Activated CD4-positive, CD25-positive, alpha-beta regulatory T cell (primary cell): Measurements from ENCODE around the gene ATP5F1E.

ENCODE experiments used
- DNase-seq, 4 experiments: peaks; one replicate each; lab custom pipeline; 2025; lab: John Stamatoyannopoulos, UW

The ATP5F1E gene

DNA sequence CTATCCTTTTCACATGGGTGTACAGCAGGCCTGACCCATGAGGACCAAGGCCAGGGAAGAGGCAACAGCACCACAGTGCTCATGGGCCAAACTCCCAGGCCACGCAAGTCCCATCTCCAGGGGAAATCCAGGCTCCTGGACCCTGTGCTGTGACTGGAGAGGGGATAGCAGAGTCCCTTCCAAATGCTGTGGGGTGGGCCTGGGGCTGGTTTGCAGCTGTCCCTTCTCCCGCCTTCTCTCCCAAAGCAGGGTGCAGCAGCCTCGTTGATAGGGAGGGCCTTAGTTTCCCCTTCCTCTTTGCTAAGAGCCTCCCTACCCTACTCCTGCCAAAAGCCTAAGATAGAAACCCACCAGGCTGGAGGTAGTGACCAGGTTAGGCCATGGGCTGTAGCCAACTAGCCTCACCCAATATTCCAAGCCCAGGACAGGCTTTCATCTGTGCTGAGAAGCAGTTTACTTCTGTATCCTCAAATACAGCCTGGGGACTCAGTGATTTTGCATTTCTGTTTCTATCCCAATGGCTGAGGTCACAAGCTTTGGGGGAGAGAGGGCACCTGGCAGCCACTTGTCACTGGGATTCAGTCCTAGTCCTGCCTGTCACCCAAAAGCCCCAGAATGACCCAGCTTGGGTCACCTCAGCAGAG, 26.5 kb downstream of the ATP5F1E start:
- DNase-seq = no peak

DNA sequence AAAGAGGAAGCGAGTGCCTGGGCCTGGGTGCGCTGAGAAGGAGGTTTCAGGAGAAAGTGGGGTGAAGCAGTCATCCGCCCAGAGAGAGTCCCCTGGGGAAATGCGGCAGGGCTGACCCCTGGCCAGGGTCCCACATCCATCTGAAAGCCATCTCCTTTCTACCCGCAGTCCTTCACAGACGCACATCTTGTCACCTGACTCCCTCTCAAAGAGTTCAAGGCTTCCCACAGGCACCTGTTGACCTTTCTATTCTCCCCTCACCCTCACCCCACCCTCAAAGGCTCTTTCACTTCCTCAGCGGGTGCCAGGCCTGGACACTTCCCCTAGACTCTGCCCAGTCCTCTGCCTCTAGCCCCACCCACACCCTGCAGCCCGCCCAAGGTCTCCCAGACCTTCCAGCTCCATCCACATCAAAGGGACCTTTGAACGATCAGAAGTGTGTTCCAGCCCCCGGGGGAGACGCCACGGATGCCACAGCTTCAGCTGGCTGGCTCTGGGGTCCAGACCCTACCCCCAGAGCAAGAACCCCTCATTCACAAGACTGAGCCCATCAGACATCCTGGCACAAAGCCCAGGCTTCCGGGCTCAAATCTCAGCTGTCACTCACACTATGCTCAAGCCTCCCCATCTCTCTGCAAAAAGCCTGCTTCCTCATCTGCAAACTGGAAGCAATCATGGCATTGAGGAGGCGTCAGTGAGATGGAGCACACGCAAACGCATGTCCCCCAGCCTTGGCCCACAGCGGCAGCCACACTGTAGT, 27.2 kb downstream of the ATP5F1E start:
- peak in 2 of 4 experiments; percentile 38 to 41 for DNase-seq

DNA sequence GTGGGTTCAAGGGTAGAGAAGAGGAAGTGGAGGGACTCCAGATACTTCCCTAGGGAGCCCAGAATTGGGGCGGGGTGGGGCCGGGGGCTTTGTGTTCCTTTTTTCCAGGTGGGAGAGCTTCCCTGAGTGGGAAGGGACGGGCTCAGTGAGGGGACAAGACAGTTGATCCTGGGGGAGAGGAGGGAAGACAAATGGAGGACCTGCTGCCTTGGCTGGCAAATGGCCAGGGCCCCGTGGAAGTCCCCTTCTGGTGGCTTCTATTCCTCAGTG, 27.7 kb downstream of the ATP5F1E start:
- DNase-seq = peak in 3 of 4 experiments; percentile 16 to 36 (median 26)

DNA sequence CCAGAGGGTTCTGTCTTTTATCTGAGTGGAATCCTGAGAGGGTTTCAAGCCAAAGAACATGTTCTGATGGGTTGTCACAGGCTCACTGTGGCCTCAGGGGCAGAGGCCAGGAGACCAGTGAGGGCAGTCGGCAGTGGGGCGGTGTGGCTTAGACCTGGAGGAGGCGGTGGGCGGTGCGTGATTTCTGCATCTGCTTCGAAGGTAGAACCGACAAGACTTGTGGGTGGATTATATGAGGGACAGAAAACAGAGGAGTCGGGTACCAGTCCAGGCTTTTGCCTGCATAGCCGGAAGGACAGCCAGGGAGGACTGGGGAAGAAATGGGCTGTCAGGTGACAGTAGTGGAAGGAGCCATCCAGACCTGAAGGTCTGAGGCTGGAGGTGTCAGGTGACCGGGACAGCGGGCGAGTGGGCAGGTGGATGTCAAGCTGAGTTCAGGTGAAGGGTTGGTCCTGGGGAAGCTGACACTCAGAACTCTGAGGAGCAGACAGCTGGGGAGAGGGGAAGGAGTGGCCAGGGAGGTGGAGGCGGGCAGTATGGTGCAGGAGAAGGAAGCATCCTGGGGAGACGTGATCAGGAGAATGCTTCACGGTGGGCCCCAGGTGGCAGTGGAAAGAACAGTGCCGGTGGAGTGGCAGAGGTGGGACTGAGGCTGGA, 28.2 kb downstream of the ATP5F1E start:
- DNase-seq = no peak

DNA sequence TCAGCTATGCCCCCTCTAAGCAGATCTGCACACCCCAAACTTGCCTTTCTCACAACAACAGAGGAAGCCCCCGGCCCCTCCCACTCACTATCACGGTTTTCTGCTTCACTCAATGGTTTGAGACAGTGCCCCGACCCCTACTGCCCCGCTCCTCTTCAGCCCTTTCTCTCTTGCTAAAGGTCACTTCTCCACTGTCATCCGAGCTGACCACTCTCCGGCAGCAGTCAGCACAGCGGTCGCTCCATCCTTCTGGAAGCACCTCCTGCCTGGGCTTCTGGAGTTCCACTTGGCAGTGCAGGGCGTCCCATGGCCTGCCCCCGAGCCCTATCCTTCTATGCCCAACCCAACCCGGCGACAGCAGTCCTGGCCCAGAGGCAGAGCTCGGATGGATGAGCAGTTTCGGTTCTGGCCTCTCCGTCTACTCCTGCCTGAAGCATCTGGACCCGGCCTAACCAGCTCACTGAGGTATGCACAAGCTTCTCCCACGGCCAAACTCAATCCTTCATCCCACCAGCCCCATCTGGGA, 29.2 kb downstream of the ATP5F1E start:
- DNase-seq = no peak

DNA sequence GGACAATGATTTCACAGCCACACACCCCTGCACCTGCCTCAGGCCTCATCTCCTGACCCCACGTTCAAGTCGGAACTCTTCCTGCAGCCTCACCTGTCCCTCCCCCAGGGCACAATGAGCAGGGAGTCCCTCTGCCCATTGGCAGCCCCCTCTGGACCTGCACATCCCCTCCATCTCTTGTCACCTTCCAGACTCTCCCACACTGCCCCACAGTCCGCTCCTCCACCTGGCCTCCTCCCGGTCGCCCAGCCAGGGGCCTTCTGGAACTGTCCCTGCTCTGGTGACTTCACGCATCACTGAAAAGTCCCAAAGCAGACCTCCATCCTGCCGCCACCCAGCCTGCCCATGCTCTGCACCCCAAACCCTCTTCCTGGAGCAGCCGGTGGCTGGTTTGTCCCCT, 29.7 kb downstream of the ATP5F1E start:
- no peak for DNase-seq

DNA sequence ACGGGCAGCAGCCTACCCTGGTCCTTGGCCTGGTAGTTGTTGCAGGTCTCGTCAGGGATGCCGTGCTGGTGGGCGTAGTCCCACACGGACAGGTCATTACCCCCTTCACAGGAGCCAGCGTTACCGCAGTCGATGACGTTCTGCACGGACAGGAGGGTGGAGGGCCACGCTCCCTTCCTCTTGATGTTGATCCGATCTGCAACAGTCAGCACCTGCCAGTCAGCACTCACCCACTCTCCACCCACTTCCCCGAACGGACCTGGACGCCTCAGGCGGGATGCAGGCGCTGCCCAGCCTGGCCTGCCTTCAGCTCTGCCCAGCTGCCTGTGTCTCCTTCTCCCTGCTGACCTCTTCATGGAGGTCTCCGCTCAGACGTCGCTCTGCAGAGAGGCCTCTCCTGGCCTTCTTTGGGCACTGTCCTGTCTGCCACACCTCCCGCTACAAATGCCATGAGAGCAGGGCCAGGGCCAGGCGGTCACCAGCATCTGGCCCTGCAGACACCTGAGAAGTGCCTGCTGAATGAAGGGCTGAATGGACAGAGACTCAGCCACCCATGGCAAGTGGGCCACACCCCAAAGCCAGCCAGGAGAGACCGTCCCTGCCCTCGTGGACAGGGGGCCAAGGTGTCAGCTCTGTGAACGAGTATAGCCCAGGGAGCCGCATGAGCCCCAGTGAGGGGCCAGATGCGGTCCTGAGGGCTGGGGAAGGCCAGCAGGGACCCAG, 30.5 kb downstream of the ATP5F1E start:
- no peak for DNase-seq

DNA sequence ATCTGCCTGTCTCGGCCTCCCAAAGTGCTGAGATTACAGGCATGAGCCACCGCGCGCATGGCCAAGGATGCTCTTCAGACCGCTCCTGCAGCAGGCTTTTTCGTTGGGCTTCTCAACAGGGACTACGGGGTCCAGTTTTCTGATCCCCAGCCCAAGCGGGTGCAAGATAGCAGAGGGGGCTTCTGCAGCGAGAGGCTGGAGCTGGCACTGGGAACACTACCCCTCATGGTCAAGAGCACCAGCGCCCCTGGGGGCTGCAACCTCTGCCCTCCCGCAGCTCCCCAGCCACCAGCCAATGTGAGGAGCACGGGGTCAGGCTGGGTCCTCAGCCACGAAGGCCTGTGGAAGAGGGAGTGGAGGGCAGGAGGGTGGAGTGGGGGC, 31.1 kb downstream of the ATP5F1E start:
- DNase-seq = no peak

DNA sequence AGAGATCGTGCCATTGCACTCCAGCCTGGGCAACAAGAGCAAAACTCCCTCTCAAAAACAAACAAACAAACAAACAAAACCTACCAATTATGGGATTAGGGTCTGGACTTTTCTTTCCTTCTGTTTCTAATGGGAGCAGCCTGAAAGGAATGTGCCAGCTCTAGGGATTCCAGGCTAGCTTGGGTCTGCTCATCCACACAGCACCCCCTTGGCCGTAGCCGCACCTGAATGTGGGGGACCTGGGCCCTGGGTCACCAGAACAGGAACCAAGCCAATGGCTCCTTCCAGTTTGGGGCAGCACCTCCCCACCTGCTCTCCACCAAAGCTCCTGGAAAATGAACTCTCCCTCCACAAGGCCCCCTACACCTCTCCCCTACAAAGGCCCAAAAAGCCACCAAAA, 31.8 kb downstream of the ATP5F1E start:
- no peak for DNase-seq

DNA sequence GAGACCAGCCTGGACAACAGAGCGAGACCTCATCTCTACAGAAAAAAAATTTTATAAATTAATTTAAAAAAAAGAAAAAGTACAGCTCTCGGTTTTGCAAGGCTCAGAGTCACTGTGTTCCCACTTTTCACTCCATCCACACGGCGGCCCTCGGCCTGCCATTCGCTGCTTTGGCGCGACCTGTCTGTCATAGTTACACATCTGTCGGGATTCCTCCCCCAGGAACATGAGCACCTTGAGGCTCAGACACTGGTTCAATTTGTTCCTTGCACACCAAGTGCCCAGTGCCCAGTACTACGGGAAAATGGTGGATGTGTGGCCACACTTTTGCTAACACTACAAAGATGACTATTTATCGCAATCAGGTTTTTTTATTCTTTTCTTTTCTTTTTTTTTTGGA, 33.5 kb downstream of the ATP5F1E start:
- DNase-seq = no peak

DNA sequence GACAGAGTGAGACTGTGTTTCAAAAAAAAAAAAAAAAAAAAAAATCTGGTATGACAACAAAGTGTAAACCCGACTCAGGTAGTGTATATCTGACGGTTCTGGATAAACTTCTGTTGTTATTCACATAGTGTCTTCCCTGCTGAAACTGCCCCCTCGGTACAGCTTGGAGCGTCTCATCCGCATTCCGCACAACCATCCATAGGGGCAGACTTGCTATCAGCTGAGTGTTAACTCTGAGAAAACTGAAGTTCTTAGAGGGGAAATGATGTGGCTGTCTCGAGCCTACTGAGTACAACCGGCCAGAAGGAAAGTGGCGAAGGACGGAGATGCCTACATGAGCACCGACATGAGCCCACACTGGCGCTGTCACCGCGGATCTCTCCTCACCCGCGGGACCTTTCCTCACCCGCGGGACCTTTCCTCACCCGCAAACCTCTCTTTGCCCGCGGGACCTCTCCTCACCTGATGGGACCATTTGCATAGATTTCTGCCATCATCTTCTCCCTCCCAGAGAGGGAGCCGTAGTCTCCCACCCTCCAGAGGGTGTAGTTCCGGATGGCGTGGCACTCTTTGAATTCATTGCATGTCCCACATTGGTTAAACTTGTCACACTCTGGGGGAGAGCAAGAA, 34.9 kb downstream of the ATP5F1E start:
- DNase-seq = no peak

DNA sequence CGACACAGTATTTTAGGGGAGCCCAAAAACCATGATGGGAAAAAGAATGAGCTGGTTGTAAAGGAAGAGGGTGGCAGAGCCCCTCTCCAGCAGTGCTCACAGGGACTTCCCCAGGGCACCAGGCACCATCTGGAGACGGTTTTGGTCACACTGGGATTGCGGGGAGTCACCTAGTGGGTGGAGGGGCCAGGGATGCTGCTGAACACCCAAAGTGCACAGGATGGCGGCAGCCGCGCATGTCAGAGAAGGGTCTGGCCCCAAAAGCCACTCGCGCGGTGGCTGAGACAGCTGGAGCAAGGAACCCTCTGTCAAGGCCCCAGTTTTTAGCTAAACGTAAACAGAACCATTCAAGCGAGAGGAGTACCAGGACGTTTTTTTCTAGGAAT, 35.9 kb downstream of the ATP5F1E start:
- DNase-seq = no peak

DNA sequence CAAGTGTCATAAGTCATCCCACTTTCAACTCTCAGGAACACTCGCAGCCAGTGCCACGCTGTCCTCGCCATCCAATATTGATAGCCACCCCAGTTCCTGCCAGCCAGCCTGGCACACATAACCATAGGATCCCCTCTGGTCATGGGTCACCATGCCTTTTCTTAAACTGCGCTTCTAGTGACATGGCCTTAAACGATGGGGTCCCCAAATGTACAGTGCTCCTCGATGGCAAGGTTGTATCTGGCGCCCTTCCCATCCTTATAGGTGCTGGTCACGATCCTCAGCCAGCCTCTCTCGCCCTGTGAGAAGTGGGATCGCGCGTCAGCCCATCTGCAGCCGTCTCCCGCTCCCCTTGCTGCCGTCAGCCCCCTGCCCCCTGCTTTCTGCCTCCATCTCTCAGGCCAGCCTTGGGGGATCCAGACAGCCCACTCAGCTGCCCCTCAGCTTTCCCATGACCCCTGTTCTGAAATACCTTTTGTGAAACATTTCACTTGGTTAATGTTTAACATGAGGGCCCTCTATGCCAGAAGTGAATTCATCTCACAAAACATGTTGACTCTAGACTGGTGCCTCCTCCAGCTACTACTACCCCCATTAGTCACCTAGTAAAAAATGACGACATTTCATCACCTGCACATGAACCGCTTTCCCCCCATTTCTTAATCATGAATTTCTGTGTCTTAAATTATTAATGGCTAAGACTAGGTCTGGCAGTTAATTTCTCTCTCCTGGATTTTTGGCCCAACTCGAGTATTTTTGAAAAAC, 36.5 kb downstream of the ATP5F1E start:
- DNase-seq = no peak

DNA sequence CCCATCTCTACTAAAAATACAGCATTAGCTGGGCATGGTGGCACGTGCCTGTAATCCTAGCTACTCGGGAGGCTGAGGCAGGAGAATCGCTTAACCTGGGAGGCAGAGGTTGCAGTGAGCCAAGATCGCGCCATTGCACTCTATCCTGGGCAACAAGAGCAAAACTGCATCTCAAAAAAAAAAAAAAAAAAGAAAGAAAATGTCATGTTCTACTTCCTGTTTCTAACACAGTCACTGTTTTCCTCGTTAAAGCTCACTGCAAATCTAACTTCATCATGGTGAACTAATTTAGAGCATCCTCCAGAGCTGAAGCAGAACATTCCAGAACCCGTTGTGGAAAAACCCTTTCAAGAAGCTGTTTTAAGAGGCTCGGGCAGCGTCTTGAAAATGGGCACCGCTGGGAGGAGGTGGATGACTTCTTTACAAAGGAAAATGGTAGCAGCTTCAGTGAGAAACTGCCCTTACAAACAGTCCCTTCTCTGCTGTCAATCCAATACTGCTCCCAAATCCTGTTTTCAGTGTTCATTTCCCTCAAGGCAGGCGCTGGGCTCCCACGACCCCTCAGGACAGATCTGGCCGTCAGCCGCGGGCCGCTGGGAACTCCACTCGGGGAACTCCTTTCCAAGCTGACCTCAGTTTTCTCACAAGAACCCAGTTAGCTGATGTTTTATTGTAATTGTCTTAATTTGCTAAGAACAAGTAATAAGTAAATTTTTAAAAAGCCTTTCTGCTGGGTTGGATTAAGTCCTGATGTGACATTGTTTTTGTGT, 37.6 kb downstream of the ATP5F1E start:
- no peak for DNase-seq

DNA sequence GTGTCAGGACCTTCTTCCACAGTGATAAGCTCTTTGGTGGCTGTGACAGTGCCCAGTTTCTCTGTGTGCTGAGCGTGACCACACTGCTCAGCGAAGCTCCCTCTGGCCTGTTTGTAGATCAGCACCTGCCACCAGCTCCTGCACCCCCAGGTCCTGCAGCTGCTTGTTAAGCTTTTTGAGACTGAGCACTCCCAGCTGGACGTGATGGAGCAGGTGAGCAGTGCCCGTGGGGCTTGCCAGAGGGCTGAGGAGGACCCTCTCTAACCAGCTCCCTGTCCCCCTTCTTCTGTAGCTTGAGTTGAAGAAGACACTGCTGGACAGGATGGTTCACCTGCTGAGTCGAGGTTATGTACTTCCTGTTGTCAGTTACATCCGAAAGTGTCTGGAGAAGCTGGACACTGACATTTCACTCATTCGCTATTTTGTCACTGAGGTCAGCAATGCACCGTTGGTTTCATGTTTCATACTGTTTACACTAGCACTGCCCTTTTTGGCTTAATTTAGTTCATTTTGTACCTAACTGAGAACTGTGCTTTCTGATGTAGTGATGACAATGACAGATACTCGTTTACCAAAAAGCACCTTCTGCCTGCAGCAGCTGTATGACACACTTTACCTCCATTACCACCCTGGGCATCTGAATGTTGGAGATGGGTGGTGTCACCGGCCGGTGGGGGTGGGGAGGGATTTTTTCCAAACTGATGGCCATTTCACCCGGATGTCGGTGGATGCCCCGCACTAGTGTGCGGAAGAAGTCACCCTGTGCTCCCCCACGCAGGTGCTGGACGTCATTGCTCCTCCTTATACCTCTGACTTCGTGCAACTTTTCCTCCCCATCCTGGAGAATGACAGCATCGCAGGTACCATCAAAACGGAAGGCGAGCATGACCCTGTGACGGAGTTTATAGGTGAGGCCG, 38.5 kb downstream of the ATP5F1E start:
- DNase-seq = no peak

DNA sequence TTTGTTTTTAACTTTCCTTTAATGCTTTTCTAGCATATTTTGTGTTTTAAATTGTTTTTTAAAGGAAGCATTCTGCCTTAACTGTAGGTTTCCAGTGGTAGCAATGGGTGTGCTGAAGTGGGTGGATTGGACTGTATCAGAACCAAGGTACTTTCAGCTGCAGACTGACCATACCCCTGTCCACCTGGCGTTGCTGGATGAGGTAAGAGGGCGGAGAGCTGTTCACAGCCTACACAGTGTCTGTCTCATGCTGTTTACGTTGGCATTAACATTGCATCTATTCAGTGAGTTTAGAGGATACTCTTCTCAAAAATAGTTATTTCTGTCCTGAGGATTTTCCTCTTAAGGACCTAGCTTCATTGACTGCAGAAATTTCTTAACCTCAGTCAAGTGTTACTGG, 39.2 kb downstream of the ATP5F1E start:
- no peak for DNase-seq

DNA sequence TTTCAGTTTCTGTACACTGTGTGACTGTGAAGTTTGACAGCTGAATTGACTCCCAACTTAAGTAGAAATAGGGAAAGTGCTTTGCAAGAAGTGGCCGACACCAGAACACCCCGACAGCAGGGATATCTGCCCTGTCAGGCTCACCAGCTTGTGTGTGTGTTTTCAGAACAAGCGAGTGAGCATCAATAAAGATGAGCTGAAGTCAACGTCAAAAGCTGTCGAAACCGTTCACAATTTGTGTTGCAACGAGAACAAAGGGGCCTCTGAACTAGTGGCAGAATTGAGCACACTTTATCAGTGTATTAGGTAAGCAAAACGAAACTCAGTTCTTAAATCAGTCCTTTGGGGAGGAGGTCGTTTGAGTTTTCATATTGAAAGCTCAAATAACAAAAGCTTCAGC, 40.4 kb downstream of the ATP5F1E start:
- no peak for DNase-seq

DNA sequence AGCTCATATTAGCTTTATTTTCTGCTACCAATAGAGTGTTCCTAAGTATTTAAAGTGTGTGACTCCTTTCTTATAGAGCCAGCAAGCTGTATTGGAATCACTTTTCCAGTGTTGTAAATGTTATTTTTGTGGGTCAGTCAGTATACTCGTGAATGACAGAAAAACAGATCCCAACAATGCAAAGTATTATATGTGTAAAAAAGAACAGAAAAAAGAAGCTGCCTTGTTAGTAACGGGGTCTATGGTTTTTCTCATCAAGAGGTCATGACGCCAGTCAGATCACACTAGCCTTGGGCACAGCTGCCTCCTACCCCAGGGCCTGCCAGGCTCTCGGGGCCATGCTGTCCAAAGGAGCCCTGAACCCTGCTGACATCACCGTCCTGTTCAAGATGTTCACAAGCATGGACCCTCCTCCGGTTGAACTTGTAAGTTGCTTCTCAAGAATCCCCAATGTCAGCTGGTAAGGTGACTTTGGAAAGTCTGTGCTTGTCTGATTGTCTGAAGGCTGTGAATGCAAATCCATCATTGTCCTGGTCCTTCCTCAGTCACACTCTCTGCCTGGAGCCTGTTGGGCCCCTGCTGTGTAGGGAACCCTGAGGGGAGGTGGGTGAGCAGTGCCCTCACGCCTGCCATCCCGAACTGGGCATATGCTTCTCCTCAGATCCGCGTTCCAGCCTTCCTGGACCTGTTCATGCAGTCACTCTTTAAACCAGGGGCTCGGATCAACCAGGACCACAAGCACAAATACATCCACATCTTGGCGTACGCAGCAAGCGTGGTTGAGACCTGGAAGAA, 41.3 kb downstream of the ATP5F1E start:
- DNase-seq = no peak

DNA sequence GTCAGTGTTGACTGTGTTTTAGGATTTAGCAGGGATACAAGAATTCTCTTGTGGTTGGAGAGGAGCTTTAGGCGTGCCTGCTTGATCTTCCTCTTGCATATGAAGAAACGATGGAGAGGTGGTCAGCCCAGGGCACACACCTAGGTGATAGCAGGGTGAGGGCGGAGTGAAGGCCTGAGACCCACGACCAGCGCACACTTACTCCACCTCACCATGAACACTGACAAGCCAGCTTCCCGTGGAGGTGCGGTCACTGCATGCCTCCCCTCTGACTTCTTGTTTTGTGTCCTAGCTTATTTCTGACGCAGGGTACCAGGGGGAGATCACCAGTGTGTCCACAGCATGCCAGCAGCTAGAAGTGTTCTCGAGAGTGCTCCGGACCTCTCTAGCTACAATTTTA, 42.9 kb downstream of the ATP5F1E start:
- DNase-seq = no peak
